Psoas muscle (tissue), 8 donors: ENCODE measurements around the gene MAP1S. TPM values are rescaled to one million over a fixed set of nuclear protein-coding genes. Genes with fewer than 3 reads are reported as not detected.

Source experiments
- ATAC-seq, 4 donors: fragments of 200-7000 bp; cut with Tn5 transposase; one replicate each; pipeline ENCODE4 v1.9.1; 2020; ENCODE audit warnings: moderate library complexity in 3 of 4, mild to moderate bottlenecking in 2 of 4
- DNase-seq, 2 donors: peaks; one replicate each; pipeline ENCODE4 v3.0.0-alpha.2; 2020
- H3K27ac ChIP-seq: fragments of 200-600 bp; one replicate; pipeline ENCODE4 v1.8.0; 2022
- H3K27me3 ChIP-seq, 3 donors: fragments of 200-600 bp in 1 of 3; one replicate each; pipeline versions ENCODE4 v1.6.1 to v1.8.0; 2013 to 2022; ENCODE audit warnings: low read length in 2 of 3, mild to moderate bottlenecking in 2 of 3, moderate library complexity in 1 of 3; ENCODE audit not compliant: insufficient read depth in 3 of 3
- H3K36me3 ChIP-seq, 2 donors: fragments of 200-600 bp in 1 of 2; one replicate each; pipeline versions ENCODE4 v1.6.1 to v1.8.0; 2013 to 2022; ENCODE audit warnings: low read depth in 1 of 2, mild to moderate bottlenecking in 1 of 2, moderate library complexity in 1 of 2; ENCODE audit not compliant: insufficient read depth in 1 of 2
- H3K4me1 ChIP-seq: fragments of 200-600 bp; one replicate; pipeline ENCODE4 v1.8.0; 2022
- H3K4me3 ChIP-seq: fragments of 200-600 bp; one replicate; pipeline ENCODE4 v1.8.0; 2022; ENCODE audit warnings: mild to moderate bottlenecking
- H3K9me3 ChIP-seq: fragments of 200-600 bp; one replicate; pipeline ENCODE4 v1.8.0; 2022
- WGBS, 3 donors: extraction: QIAGEN DNeasy Blood & Tissue Kit; methylation state at CpG; one replicate each; pipeline versions ENCODE4 v1.1.6 to v1.1.7; 2013; 5-methylcytosine and 5-hydroxymethylcytosine counted together
- intact Hi-C, 2 donors: fragments of 100-400 bp; cut with DNase I; formaldehyde crosslinking; loops; one replicate each; pipeline versions ENCODE4 v1.11.0 to v1.14.2; 2022
- polyA plus RNA-seq, 3 donors: library from polyadenylated mRNA; stranded (reverse); fragments of 200-250 nt; gene quantifications; one replicate each; pipeline ENCODE4 v1.2.3, GENCODE V29; 2013
- total RNA-seq, 4 donors: library from RNA; stranded (reverse); fragmentation: NEBNext Ultra II Directional in 2 of 4; extraction: Animal tissue kit (Norgen Biotek cat#: 25700) in 2 of 4; gene quantifications; one replicate each; pipeline versions ENCODE4 v1.2.1 to v1.2.4, GENCODE V29; 2021 to 2023
- TF ChIP-seq, protein P1 (sequence below): fragments of 200-600 bp; IDR thresholded peaks from one replicate; pipeline ENCODE4 v1.8.0; 2022; ENCODE audit warnings: antibody characterized with exemption
- donor health status: healthy with polysubstance abuse.
- donor health status: DM: no; HTN: no; CAD: no; lungs with moderate emphysema.
- donor health status: Bipolar disorder and iron deficiency.
- donor health status: healthy.
- donor health status: DM: yes; HTN: yes; CAD: no.
- donor health status: DM: no; HTN: no; CAD: no.
- donor health status: DM: no; HTN: no; CAD: no.
- donor health status: DM: yes; HTN: yes; CAD: no.

Gene MAP1S
- total and polyA plus RNA-seq, 7 donors: 19.1 to 60.6 (median 42.4) TPM

DNA sequence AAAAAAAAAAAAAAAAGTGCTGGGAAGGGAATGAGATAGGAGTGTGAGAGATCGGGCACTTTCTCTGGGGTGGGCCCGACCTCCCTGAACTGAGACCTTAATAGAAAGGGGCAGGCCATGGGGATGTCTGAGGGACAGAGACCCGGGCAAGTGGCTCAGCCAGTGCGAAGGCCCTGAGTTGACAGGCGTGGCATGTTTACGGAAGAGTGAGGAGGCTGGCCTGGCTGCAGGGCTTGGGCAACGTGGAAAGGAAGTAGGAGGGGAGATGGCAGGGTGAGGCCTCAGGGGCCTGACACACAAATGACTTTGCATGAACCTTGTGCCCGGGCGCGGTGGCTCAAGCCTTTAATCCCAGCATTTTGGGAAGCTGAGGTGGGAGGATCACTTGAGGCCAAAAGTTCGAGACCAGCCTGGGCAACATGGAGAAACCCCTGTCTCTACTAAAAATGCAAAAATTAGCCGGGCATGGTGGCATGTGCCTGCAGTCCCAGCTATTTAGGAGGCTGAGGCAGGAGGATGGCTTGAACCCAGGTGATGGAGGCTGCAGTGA lies 45.9 kb downstream of the MAP1S start:
- TF ChIP-seq, protein P1, sequence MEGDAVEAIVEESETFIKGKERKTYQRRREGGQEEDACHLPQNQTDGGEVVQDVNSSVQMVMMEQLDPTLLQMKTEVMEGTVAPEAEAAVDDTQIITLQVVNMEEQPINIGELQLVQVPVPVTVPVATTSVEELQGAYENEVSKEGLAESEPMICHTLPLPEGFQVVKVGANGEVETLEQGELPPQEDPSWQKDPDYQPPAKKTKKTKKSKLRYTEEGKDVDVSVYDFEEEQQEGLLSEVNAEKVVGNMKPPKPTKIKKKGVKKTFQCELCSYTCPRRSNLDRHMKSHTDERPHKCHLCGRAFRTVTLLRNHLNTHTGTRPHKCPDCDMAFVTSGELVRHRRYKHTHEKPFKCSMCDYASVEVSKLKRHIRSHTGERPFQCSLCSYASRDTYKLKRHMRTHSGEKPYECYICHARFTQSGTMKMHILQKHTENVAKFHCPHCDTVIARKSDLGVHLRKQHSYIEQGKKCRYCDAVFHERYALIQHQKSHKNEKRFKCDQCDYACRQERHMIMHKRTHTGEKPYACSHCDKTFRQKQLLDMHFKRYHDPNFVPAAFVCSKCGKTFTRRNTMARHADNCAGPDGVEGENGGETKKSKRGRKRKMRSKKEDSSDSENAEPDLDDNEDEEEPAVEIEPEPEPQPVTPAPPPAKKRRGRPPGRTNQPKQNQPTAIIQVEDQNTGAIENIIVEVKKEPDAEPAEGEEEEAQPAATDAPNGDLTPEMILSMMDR: no peak
- Histone ChIP-seq H3K27me3 (peaks cover 0 to 16% (median 3%) of the 10 kb centered on the region in 3 donors), H3K4me3 (no peak overlapping the region), H3K4me1 (no peaks in the 10 kb centered on the region), H3K36me3 (no peaks in the 10 kb centered on the region), H3K27ac (no peak overlapping the region), H3K9me3 (no peaks in the 10 kb centered on the region)
- DNase-seq: peak; percentile 37 to 74
- no peak for ATAC-seq
- intact Hi-C loops: no loop called here
- WGBS, 3 donors: 62 to 66% (median 66%) methylated on average over 11 to 12 of the region's 12 CpGs

DNA sequence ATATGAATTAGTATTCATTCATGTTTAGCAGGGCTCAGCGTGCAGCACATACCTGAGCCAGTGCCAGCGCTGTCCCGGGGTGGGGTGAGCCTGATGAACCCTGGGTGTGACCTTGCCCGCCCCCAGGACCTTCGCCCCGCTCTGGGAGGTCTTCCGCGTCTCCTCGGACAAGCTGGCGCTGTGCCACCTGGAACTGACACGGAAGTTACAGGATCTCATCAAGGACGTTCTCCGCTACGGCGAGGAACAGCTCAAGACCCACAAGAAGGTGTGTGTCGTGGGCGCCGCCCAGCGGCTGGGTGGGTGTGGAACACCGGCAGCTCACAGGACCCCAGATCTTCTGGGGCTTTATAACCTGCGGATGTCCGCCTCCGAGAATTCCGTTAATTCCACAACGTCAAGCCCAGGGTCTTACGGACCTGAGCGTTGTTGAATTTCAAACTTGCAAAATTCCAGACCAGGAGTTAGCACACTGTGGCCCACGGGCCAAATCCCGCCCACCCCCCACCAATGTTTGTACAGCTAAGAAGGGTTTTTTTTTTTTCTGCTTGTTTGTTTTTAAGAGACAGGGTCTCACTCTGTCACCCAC lies 47.4 kb downstream of the MAP1S start:
- H3K4me1 ChIP-seq: no peaks in the 10 kb centered on the region
- ATAC-seq (peak; percentile 58 to 68 (median 59)), DNase-seq (peak; percentile 78 to 84)
- no peaks in the 10 kb centered on the region for H3K9me3 ChIP-seq
- 4 to 5% (median 5%) methylated on average over 29 of the region's 29 CpGs for WGBS, 3 donors
- TF ChIP-seq, protein P1: peak; percentile 70
- H3K36me3 ChIP-seq: no peaks in the 10 kb centered on the region
- H3K27ac ChIP-seq: no peak overlapping the region
- H3K4me3 ChIP-seq: no peak overlapping the region
- intact Hi-C loops: loop anchor here in 1 of 2 donors (1.0 kb wide), 1 partner anchor 62 kb away; no protein-coding TSS in a partner anchor
- peaks cover 0 to 16% (median 0%) of the 10 kb centered on the region in 3 donors for H3K27me3 ChIP-seq

DNA sequence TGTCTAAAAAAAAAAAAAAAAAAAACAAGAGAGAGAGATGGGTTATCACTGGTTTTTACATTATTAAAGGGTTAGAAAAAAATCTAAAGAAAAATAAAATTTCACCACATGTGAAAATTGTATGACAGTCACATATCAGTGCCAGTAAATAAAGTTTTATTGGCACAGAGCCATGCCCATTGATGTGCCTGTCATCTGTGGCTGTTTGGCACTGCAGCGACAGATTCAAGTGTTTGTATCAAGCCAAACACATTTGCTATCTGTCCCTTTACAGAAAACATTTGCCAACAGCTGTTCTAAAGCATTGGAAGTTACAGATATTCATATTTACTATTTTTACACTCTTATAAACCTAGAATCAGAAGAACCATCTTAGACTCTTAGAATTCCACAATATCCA lies 48.3 kb downstream of the MAP1S start:
- TF ChIP-seq, protein P1: no peak
- no peaks in the 10 kb centered on the region for H3K9me3 ChIP-seq
- H3K27me3 ChIP-seq: peaks cover 0 to 16% (median 0%) of the 10 kb centered on the region in 3 donors
- no peak overlapping the region for H3K4me3 ChIP-seq
- ATAC-seq (no peak), DNase-seq (no peak)
- H3K27ac ChIP-seq: no peak overlapping the region
- intact Hi-C loops: no loop called here
- 15 to 31% (median 22%) methylated on average over 1 of the region's 1 CpG for WGBS, 3 donors
- H3K4me1 ChIP-seq: no peaks in the 10 kb centered on the region
- no peaks in the 10 kb centered on the region for H3K36me3 ChIP-seq

DNA sequence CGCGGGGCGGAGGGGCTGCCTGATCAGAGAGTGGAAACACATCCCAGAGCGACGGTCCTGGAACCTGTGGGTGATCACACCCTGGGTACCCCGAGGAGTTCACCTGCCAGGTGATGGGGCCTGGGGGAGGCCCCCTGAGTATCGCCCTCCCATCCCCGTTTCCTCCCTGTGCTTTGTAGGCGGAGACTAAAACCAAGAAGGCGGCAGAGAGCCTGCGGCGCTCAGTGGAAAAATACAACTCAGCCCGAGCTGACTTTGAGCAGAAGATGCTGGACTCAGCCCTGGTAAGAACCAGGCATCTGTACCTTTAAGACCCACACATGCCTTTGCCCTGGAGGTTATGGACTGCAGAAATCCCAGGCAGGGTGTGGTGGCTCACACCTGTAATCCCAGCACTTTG lies 51.3 kb downstream of the MAP1S start:
- no peak overlapping the region for H3K27ac ChIP-seq
- H3K36me3 ChIP-seq: no peaks in the 10 kb centered on the region
- intact Hi-C loops: no loop called here
- TF ChIP-seq, protein P1: no peak
- no peaks in the 10 kb centered on the region for H3K4me1 ChIP-seq
- DNase-seq: no peak
- H3K9me3 ChIP-seq: no peaks in the 10 kb centered on the region
- H3K27me3 ChIP-seq: peaks cover 0 to 14% (median 2%) of the 10 kb centered on the region in 3 donors
- 68 to 78% (median 77%) methylated on average over 13 of the region's 13 CpGs for WGBS, 3 donors
- no peak overlapping the region for H3K4me3 ChIP-seq
- no peak for ATAC-seq
